Activated CD8-positive, alpha-beta memory T cell treated with anti-CD3 and anti-CD28 coated beads for 48 hours (primary cell): ENCODE measurements around the gene BCL11B.
"Not testable (repeated sequence)": the region's sequence is repeated elsewhere in the genome, so short reads cannot be mapped to it uniquely, and the experiment has no call there.

ENCODE experiments used
- DNase-seq, 3 experiments: peaks; one replicate each; pipeline ENCODE4 v3.0.0-alpha.2; 2020; ENCODE audit warnings: low read depth in 2 of 3, low spot score in 2 of 3

The BCL11B gene

DNA sequence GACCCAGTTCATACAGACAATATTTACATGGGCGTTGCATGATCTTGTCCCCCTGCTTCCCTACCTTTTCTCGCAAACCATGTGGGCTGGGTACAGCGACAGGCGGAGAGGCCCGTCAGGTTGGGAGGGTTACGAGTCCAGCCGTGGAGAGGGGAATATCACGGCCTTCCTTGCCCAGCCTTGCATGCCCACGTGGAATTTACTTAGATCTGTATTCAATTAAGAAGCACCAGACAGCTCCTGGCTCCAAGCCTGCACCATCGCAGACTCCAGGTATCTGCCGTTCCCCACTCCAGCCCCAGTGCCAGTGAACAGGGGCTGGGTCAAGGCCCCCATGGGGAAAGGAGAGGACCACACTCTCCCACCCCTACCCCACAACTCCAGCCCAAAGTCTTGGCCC lies 29.8 kb downstream of the BCL11B start:
- no peak for DNase-seq

GRCh38 chr14:99241325-99242010 lies 30.5 kb downstream of the BCL11B start:
- no peak for DNase-seq

- DNase-seq: no peak
Measured at GRCh38 chr14:99240627-99241324, 31.2 kb downstream of the BCL11B start.

DNA sequence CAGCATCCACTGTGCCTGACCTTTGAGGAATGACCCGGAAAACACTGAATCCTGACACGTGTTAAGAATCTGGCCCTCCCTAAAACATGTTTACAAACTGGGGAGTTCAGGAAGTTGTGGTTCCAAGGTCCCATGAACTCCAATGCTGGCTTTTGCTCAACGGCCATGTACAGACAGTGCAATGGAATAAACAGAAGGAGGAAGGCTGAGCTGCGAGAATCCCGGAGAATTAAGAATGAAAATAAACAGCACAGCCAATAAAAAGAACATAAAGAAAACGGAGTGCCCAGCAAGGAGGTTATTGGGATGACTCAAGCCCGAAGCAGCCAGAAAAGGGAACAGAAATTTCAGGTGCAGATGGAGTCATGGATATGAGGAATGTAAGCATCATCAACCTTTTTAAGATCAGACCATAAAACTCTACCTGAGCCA lies 32.3 kb downstream of the BCL11B start:
- DNase-seq: no peak

DNA sequence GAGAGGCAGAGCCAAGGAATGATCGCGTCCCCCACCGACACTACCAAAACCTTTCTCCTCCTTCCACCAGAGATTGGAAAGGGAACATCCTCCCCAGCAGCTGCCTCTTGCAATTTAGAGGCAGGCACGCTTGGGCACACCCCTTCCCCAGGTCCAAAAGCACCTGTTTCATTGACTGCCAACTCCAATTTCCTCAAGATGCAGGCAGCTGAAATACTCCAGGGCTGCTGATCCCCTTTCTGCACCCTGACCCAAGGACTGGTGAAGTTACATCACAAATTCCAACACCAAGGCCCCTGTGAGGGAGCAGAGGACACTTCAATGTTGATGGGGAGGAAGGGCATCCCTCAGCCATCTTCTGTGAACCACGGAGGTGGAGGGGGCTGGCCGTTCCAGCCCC lies 33.8 kb downstream of the BCL11B start:
- no peak for DNase-seq

GRCh38 chr14:99237288-99237687 lies 34.7 kb downstream of the BCL11B start:
- DNase-seq: no peak

GRCh38 chr14:99236386-99237138 lies 35.4 kb downstream of the BCL11B start:
- no peak for DNase-seq

DNA sequence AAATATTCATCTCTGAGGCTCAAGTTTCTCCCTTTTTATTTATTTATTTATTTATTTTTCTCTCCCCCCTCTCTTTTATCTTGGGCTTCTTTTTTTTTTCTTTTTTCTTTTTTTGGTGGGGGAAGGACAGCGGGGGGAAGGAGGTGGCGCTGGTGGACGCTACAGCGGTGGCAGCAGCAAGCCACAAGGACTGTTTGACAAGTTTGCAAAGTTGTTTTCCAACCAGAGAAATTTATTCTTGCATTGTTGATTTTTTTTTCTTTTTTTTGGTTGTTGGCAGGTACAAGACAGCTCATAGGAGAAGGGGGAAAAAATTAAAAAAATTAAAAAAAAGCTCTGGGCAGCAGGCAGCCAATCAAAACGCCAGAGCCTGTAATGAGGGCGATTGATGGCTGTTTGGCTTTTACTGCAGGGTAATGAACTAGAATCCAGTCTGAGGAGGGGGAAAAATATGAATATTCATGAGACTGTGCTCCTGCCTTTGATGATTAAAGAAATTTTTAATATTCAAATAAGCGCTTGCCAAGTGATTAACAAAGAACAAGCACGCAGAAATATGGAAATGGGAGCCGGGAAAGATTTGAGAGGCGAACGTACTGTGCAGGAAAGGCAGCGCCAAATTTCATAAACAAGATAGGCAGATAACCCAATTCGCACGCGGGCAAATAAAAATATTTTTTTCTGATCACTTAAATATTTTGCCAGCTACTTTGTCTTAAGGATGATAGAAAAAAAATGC lies 36.2 kb downstream of the BCL11B start:
- no peak for DNase-seq

- DNase-seq: peak in 1 of 3 experiments; percentile 53
Measured at GRCh38 chr14:99234961-99235571, 36.9 kb downstream of the BCL11B start.

DNA sequence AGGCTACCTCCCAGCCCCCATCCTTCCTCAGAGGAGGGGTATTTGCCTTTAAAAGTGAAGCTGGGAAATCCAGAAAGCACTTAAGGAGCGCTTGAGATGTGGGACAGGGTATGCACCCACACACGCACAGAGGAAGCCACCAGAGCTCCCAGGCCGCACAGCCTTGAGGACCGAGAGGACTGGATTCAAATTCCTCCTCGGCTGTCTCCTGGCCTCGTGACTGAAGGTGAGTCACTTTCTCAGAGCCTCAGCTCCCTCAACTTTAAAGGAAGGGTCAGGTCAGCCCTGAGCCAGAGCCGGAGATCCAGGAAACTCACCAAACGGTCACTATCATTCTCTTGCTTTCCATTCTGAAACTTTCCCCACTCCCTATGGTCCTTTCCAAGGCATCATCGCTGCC lies 37.6 kb downstream of the BCL11B start:
- no peak for DNase-seq

- DNase-seq: no peak
Measured at GRCh38 chr14:99233222-99234035, 38.6 kb downstream of the BCL11B start.

DNA sequence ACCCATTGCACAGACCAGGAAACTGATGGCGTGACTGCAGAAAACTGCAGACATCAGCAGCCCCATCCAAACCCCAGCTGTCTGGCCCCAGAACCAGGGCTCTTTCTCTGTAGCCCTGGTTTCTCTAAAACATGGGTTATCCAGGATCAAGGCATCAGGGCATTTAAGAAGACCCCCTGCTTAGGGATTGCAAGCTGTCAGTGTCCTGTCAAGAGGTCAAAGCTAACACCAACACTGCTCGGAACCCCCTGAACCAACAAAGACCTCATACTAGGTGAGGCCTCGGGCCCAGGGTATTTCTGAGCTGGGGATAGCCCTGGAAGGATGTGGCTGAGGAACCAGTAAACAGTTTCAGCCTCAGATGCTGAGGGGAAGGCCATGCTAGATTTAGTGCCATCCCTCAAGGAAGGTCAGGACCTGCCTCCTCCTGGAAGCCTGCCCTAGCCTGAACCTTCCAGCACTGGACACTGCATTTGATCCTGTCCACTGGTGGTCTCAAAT lies 39.2 kb downstream of the BCL11B start:
- no peak for DNase-seq

GRCh38 chr14:99231850-99232713 lies 39.9 kb downstream of the BCL11B start:
- DNase-seq: no peak

DNA sequence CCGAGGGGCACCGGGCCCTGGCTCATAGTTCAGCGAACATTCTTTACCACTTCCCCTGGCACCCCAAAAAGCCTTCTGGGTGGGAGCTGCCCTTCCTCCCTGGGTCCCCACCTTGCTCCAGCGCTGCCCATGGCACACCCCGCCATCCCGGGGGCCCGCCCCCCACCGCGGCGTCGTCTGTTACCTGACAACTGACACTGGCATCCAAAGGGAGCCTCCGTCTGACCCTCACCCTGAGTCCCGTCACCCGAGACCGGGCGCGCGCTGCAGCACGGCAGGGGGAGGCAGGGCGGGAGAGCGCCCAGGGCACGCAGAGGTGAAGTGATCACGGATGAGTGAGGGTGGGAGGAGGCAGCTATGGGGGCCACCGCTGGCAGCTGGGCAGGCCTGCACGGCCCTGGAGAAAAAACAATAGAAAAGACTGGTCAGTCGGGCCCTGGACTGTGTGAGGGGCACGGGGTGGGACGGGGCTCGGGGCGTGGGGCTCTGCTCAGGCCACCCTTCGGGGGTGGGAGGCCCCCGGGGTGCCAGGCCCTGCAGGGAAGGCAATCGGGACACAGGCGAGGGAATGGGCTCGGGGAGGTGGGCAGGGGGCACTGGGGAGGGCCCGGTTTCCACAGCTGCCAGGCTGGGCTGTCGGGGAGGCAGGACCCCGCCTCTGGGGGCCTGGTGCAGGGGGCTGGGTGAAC lies 40.7 kb downstream of the BCL11B start:
- no peak for DNase-seq

GRCh38 chr14:99230208-99231151 lies 41.5 kb downstream of the BCL11B start:
- peak in 1 of 3 experiments; percentile 70 for DNase-seq

DNA sequence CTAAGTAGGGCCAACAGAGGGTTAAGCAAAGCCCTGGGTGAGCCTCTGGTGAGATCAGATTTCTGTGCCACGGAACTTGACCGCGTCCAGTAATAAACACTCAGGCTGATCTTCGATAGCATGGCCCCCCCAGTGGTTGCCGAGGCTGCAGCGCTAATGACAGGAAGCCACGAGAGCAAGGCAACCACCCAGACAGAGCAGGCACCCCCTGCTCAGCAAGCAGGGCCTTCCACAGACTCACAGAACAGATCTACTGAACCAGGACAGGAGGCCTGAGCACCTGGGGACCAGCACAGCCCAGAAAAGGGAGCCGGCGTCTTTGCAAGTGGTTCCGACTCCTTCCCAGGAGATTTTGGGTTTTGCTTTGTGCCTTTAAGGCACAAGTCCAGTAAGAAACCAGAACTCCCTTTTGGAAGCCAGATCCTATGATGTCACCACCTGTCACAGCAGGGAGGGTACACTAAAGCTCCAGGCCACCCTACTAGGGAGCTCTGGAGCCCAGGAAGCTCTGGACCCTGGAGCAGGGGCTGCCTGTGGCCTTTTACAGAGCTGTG lies 42.3 kb downstream of the BCL11B start:
- DNase-seq: no peak

DNA sequence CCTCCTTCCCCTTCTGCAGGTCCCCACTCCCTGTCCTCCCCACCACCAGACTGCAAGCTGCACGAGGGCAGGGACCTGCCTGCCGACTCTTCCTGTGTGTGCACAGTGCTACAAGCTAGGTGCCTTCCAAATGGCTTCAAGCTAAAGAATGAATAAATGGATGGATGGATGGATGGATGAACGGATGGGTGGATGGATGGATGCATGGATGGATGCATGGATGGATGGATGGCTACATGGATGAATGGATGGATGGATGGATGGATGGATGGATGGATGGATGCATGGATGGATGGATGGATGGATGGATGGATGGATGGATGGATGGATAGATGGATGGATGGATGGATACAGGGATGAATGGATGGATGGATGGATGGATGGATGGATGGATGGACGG lies 43.2 kb downstream of the BCL11B start:
- not testable (repeated sequence) for DNase-seq
